ENCODE data around the gene PITPNB. TPM values are rescaled to one million over a fixed set of nuclear protein-coding genes. Genes with fewer than 3 reads are reported as not detected.

Gene PITPNB
- polyA plus RNA-seq, 1 experiment, result 24.0 TPM

DNA sequence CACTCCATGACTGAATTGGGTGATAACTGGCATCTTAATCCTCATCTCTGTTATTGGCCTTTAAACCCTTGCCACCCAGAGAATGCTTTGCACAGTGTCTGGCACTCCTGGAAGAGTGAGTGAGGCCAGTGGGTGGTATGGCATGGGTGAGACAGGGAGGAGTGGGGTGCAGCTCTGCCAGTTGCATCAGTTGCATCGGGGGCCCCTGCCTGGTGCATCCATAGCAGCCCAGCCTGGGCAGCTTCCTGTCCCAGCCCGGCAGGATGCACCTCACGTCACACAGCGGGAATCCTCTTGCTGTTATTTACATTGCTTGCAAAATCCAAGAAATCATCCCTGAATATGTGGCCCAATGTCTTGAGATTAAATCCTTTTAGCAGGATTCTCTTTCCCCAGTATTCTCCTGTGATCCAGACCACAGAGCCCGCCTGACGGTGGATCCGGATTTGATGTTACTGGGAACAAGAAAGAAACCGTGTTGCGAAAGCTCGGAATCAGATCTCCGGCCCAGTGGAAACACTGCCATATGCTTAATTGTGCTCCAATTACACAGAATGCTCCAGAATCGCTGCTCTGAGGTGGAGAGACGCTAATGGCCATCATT lies 79.9 kb downstream of the PITPNB start:
- Histone ChIP-seq H3K4me3 (ENCODE audit: low read depth, low read length) (no peak overlapping the region), H3K27me3 (ENCODE audit: control insufficient read depth, insufficient read depth, low read length) (no peaks in the 10 kb centered on the region), H3K36me3 (ENCODE audit: control insufficient read depth, insufficient read depth, low read length) (no peaks in the 10 kb centered on the region)
- DNase-seq (ENCODE audit: low read depth), result no peak
- POLR2A ChIA-PET, result no interaction called here
- CTCF ChIA-PET, result no interaction called here
- TF ChIP-seq, protein P1, sequence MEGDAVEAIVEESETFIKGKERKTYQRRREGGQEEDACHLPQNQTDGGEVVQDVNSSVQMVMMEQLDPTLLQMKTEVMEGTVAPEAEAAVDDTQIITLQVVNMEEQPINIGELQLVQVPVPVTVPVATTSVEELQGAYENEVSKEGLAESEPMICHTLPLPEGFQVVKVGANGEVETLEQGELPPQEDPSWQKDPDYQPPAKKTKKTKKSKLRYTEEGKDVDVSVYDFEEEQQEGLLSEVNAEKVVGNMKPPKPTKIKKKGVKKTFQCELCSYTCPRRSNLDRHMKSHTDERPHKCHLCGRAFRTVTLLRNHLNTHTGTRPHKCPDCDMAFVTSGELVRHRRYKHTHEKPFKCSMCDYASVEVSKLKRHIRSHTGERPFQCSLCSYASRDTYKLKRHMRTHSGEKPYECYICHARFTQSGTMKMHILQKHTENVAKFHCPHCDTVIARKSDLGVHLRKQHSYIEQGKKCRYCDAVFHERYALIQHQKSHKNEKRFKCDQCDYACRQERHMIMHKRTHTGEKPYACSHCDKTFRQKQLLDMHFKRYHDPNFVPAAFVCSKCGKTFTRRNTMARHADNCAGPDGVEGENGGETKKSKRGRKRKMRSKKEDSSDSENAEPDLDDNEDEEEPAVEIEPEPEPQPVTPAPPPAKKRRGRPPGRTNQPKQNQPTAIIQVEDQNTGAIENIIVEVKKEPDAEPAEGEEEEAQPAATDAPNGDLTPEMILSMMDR (IDR thresholded peaks at IDR 0.05; ENCODE audit: insufficient read depth, low read depth, low read length), result no peak

DNA sequence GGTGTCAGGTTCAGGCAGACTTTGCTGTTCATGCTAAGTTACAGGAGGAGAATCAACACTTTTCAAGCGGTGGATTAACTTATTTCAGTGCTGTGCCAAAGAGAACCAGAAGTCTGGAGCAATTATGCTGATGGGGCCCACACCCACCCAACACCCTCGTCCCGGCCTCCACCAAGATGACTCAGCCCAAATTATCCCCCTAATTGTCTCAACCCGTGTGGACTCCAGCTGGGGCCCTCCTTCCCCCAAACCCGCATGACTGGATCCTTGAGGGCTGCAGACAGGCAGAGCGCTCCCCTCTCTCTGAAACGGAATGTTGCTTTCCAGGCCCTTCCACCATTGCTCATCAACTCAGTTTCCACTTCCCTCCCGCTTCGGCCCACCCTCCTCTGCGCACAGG lies 82.9 kb downstream of the PITPNB start:
- TF ChIP-seq, protein P1 (IDR thresholded peaks at IDR 0.05; ENCODE audit: insufficient read depth, low read depth, low read length), result no peak

DNA sequence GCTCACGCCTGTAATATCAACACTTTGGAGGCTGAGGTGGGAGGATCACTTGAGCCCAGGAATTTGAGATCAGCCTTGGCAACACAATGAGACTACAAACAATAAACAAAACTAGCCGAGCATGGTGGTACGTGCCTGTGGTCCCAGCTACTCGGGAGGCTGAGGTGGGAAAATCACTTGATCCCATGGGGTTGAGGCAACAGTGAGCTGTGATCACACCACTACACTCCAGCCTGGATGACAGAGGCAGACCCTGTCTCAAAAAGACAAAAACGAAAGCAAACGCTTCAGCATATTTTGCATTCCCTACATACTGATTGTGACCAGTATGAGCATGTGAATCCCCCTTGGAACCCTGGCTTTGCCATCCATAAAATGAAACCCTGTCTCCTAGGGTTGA lies 83.6 kb downstream of the PITPNB start:
- Histone ChIP-seq H3K4me3 (ENCODE audit: low read depth, low read length) (no peak overlapping the region), H3K27me3 (ENCODE audit: control insufficient read depth, insufficient read depth, low read length) (no peaks in the 10 kb centered on the region), H3K36me3 (ENCODE audit: control insufficient read depth, insufficient read depth, low read length) (no peaks in the 10 kb centered on the region)
- POLR2A ChIA-PET, result no interaction called here
- TF ChIP-seq, protein P1 (IDR thresholded peaks at IDR 0.05; ENCODE audit: insufficient read depth, low read depth, low read length), result no peak
- DNase-seq (ENCODE audit: low read depth), result no peak
- CTCF ChIA-PET, result no interaction called here

More for the DNA sequence above, 82.9 kb downstream of the PITPNB start:
- no peak overlapping the region for H3K4me3 ChIP-seq (ENCODE audit: low read depth, low read length)
- POLR2A ChIA-PET, result no interaction called here
- no peaks in the 10 kb centered on the region for H3K27me3 ChIP-seq (ENCODE audit: control insufficient read depth, insufficient read depth, low read length)
- no peaks in the 10 kb centered on the region for H3K36me3 ChIP-seq (ENCODE audit: control insufficient read depth, insufficient read depth, low read length)
- CTCF ChIA-PET, result interaction anchor here (0.6 kb wide), 1 partner anchor 8 kb away, joined by 3 read pairs; no protein-coding TSS in a partner anchor
- DNase-seq (ENCODE audit: low read depth), result no peak

DNA sequence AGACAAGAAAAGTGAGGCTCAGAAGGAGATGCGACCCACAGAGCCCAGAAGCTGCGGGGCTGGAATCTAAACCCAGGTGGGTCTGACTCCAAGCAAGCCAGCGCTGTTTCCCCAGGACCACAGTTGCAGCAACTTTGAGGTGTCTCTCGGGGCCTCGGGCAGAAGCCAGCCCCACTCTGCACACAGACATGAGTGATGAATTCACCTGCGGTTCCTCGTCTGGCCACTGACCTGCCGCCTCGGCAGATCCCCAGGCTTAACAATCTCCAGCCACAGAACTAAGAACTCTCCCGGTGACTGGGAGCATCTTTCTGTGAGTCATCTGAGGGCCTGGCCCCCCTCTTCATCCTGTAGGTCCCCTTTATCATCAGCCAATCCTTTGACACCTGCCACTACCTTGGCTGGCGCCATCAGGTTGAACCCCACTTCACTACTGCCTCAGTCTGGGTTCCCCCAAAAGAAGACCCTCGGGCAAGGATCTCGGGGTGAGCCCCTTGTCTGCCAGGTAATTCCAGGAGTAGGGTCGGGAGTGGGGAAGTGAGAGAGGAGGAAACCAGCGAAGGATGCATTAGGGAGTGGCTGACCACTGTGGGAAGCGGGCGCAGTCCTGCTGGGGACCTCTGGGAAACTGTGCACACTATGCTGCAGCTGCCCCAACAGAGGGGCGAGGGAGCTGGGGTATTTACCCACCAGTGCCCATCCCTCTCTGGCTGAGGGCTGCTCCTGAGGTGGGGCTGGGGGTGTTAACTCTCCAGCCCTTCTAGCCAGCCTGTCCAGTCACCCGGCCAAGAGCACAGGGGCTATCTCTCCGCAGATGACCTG lies 84.5 kb downstream of the PITPNB start:
- CTCF ChIA-PET, result no interaction called here
- no peak for DNase-seq (ENCODE audit: low read depth)
- POLR2A ChIA-PET, result no interaction called here

DNA sequence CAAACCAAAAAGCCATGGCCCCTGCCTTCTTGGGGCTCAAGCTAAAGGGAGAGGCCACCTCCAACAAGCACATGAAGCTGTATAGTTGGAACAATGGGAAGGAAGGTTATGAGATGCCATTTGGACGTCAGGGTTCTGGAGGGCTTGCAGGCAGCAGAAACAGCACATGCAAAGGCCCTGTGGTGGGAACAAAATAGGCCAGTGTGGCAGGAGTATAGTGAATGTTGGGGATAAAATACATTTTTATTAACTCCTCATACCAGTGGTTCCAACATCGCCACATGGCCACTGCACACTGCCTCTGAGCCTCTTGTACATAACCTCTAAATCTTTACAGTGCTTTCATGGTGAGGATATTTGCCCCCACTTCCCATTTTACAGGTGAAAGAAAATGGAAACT lies 85.3 kb downstream of the PITPNB start:
- H3K27me3 ChIP-seq (ENCODE audit: control insufficient read depth, insufficient read depth, low read length), result no peaks in the 10 kb centered on the region
- TF ChIP-seq, protein P1 (IDR thresholded peaks at IDR 0.05; ENCODE audit: insufficient read depth, low read depth, low read length), result no peak
- no peak overlapping the region for H3K4me3 ChIP-seq (ENCODE audit: low read depth, low read length)
- ChIA-PET CTCF (interaction anchor here (0.9 kb wide), 1 partner anchor 36 kb away, joined by 3 read pairs; no protein-coding TSS in a partner anchor), POLR2A (no interaction called here)
- no peaks in the 10 kb centered on the region for H3K36me3 ChIP-seq (ENCODE audit: control insufficient read depth, insufficient read depth, low read length)
- no peak for DNase-seq (ENCODE audit: low read depth)

More for the DNA sequence above, 84.5 kb downstream of the PITPNB start:
- H3K27me3 ChIP-seq (ENCODE audit: control insufficient read depth, insufficient read depth, low read length), result no peaks in the 10 kb centered on the region
- no peaks in the 10 kb centered on the region for H3K36me3 ChIP-seq (ENCODE audit: control insufficient read depth, insufficient read depth, low read length)
- TF ChIP-seq, protein P1 (IDR thresholded peaks at IDR 0.05; ENCODE audit: insufficient read depth, low read depth, low read length), result no peak
- H3K4me3 ChIP-seq (ENCODE audit: low read depth, low read length), result no peak overlapping the region
